GM20000 (cell line): ENCODE measurements around the gene ZNF775.

ENCODE experiments used
- DNase-seq: peaks from one replicate; pipeline ENCODE4 v3.0.0; 2012; ENCODE audit warnings: low spot score
- TF ChIP-seq, protein P1 (sequence below): IDR thresholded peaks from 2 replicates; pipeline ENCODE4 v1.5.1; 2012; ENCODE audit warnings: mild to moderate bottlenecking, control low read depth; ENCODE audit errors: extremely low read depth, missing control alignments

Gene ZNF775

DNA sequence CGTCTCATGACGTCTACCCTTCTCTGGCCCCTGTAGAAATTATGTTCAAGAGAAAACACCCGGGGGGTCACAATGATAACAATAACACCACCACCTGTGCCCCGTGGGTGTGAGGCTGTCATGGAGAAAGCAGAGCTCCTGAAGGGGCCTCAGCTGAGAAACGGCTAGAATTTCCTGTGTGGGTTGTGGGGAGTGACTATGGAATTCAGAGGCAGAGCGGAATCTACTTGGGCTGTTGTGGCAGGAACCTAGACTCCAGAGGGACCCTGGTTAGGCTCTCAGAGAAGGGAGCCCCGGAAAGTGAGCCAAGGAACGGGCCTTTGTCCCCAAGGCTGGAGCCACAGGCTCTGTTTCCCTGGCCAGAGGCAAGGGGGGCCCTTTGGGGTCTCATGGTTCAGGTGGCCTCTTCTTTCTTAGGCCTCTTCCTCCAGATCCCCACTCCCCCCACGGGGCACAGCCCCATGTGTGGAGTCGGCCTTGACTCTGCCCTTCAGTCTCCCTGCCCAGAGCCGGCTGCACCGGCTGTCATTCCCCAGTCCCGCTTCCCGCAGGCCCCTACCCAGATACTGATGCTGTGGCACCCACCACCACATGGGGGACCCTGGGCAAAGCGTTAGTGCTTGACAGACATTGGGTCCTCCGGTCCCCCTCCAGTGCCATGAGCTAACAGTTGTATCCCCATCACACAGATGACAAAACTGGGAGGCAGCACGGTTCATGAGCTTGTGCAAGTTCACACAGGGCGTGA lies 64.8 kb downstream of the ZNF775 start:
- DNase-seq = no peak

DNA sequence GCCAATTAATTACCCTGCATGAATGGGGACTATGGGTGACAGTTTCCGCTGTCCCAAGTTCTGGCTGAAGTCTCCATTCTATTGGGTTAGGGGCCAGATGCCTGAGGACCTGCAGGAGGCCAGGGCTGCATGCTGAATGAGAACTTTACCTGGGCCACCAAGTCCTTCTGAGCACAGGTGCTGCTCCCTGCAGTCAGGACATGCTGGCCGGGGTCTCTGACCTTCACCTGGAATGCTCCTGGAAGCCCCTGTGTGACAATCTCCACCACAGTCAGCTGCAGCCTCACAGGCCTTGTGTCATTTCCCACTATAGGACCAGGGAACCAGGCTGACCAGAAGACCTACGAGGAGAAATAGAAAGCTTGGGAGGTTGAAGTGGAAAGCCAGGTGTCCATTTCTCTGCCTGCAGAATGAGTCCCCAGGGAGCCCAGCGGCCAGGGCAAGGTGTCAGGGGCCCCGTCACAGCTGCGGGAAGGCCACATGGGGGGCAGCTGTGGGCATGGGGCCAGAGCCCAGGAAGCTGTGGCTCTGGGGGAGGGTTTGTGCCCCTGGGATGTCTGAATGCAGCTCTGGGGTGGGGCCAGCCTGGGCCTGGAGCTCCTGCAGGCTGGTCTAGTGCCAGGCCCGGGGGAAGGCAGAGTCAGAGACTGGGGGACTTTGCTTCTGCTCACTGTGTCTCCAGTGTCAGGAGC lies 65.7 kb downstream of the ZNF775 start:
- TF ChIP-seq, protein P1, sequence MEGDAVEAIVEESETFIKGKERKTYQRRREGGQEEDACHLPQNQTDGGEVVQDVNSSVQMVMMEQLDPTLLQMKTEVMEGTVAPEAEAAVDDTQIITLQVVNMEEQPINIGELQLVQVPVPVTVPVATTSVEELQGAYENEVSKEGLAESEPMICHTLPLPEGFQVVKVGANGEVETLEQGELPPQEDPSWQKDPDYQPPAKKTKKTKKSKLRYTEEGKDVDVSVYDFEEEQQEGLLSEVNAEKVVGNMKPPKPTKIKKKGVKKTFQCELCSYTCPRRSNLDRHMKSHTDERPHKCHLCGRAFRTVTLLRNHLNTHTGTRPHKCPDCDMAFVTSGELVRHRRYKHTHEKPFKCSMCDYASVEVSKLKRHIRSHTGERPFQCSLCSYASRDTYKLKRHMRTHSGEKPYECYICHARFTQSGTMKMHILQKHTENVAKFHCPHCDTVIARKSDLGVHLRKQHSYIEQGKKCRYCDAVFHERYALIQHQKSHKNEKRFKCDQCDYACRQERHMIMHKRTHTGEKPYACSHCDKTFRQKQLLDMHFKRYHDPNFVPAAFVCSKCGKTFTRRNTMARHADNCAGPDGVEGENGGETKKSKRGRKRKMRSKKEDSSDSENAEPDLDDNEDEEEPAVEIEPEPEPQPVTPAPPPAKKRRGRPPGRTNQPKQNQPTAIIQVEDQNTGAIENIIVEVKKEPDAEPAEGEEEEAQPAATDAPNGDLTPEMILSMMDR = no peak
- no peak for DNase-seq

More for the DNA sequence above, 64.8 kb downstream of the ZNF775 start:
- TF ChIP-seq, protein P1 = no peak

DNA sequence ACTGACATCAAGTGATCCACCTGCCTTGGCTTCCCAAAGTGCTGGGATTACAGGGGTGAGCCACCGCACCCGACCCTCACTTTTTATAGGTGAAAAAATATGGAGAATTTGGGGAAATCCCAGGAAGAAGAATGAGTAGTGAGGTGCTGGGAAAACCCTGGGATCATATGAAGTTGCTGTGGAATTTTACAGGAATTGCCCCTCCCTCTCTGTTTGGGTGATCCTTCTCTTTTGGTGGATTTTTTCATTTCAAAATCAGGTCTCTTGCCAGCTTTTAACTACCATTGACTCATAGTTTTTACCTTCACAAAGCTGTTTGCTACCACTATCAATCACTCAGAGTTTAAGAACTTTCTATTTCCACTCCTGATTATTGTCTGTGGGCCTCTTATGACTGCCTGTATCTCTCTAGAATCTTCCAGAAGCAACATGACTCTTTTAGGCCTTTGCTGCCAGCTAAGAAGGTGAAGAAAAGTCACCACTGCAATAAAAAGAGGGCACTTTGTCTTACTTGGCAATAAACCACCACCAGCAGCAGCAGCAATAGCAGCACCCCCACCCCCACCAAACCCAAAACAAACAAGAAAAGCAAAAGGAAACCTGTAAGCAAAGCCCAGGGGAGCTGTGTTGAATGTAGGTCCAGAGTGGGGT lies 67.3 kb downstream of the ZNF775 start:
- TF ChIP-seq, protein P1 = no peak
- no peak for DNase-seq
